SK-N-SH (cell line): ENCODE measurements around the gene NPAS3. TPM values are rescaled to one million over a fixed set of nuclear protein-coding genes. Genes with fewer than 3 reads are reported as not detected.

Source experiments
- CTCF ChIA-PET: fragments of 300-600, 350-600 bp; formaldehyde crosslinking; extraction: SDS; loops from one replicate; lab custom pipeline; 2021; lab: Yijun Ruan, JAX
- POLR2A ChIA-PET: fragments of 350-600 bp; sonication (Branson Sonifier 250); formaldehyde crosslinking; extraction: SDS; loops from one replicate; lab custom pipeline; 2020; ENCODE audit warnings: antibody characterized with exemption, inconsistent platforms; lab: Yijun Ruan, JAX
- DNase-seq: peaks from one replicate; pipeline ENCODE4 v3.0.0; 2012
- H2AFZ ChIP-seq: fragments of 200-600 bp; sonication (generic); 2 replicates; pipeline ENCODE4 v1.8.1; 2016; ENCODE audit warnings: antibody characterized with exemption, mild to moderate bottlenecking, low read depth
- H3F3A ChIP-seq: fragments of 200-600 bp; sonication (generic); replicated peaks from 2 replicates; pipeline ENCODE3; 2016; ENCODE audit warnings: antibody characterized with exemption, mild to moderate bottlenecking; ENCODE audit not compliant: insufficient read depth
- H3K27ac ChIP-seq, 2 experiments: fragments of 200-500 bp in 1 of 2; fragments of 200-600 bp in 1 of 2; sonication (Bioruptor generic) in 1 of 2; sonication (generic), shearing (Covaris generic) in 1 of 2; 2 replicates each; pipeline versions ENCODE4 v1.5.1 to v1.6.1; 2014 to 2016; ENCODE audit warnings: low read depth in 2 of 2, inconsistent platforms in 1 of 2, low read length in 1 of 2, mild to moderate bottlenecking in 1 of 2, mixed read lengths in 1 of 2
- H3K27me3 ChIP-seq: fragments of 200-600 bp; sonication (generic), shearing (Covaris generic); 2 replicates; pipeline ENCODE4 v1.6.1; 2016; ENCODE audit warnings: mixed run types; ENCODE audit not compliant: insufficient read depth
- H3K36me3 ChIP-seq, 2 experiments: fragments of 200-500 bp in 1 of 2; fragments of 200-600 bp in 1 of 2; sonication (Bioruptor generic) in 1 of 2; sonication (generic) in 1 of 2; replicated peaks in 1 of 2; 2 replicates each; pipeline versions ENCODE3 to v1.5.1; 2014 to 2016; ENCODE audit warnings: low read length in 1 of 2, mild to moderate bottlenecking in 1 of 2; ENCODE audit not compliant: insufficient read depth in 2 of 2, control insufficient read depth in 1 of 2
- H3K4me1 ChIP-seq, 2 experiments: fragments of 200-500 bp in 1 of 2; fragments of 200-600 bp in 1 of 2; sonication (Bioruptor generic) in 1 of 2; sonication (generic), shearing (Covaris generic) in 1 of 2; 2 replicates each; pipeline versions ENCODE4 v1.5.1 to v1.6.1; 2014 to 2016; ENCODE audit warnings: low read depth in 1 of 2, low read length in 1 of 2, mixed run types in 1 of 2; ENCODE audit not compliant: insufficient read depth in 2 of 2, control insufficient read depth in 1 of 2
- H3K4me2 ChIP-seq: fragments of 200-600 bp; sonication (generic), shearing (Covaris generic); 2 replicates; pipeline ENCODE4 v1.6.1; 2017; ENCODE audit warnings: mixed run types
- H3K4me3 ChIP-seq, 2 experiments: fragments of 200-500 bp in 1 of 2; fragments of 200-600 bp in 1 of 2; sonication (Bioruptor generic) in 1 of 2; sonication (generic), shearing (Covaris generic) in 1 of 2; 2 replicates each; pipeline versions ENCODE4 v1.5.1 to v1.8.1; 2014 to 2016; ENCODE audit warnings: low read depth in 2 of 2, inconsistent platforms in 1 of 2, low read length in 1 of 2, mild to moderate bottlenecking in 1 of 2, mixed read lengths in 1 of 2, moderate library complexity in 1 of 2
- H3K79me2 ChIP-seq: fragments of 200-600 bp; sonication (generic); 2 replicates; pipeline ENCODE4 v1.8.1; 2017; ENCODE audit warnings: mild to moderate bottlenecking; ENCODE audit not compliant: insufficient read depth
- H3K9ac ChIP-seq: fragments of 200-600 bp; sonication (generic); 2 replicates; pipeline ENCODE4 v1.6.1; 2017; ENCODE audit warnings: mixed run types
- H3K9me2 ChIP-seq: fragments of 200-600 bp; sonication (generic); 2 replicates; pipeline ENCODE4 v1.6.1; 2017; ENCODE audit warnings: mixed run types
- H3K9me3 ChIP-seq: fragments of 200-600 bp; sonication (generic); 2 replicates; pipeline ENCODE4 v1.6.1; 2017; ENCODE audit warnings: mixed run types, mild to moderate bottlenecking, moderate library complexity
- H4K20me1 ChIP-seq: fragments of 200-600 bp; sonication (generic); 2 replicates; pipeline ENCODE4 v1.6.1; 2017; ENCODE audit warnings: mild to moderate bottlenecking, mixed run types; ENCODE audit not compliant: insufficient read depth
- ELF1 ChIP-seq: IDR thresholded peaks from 2 replicates; pipeline ENCODE4 v1.4.0; 2012
- EP300 ChIP-seq, 2 experiments: IDR thresholded peaks; 2 replicates each; pipeline versions ENCODE4 v1.4.0 to v1.6.1; 2012; ENCODE audit warnings: borderline replicate concordance in 1 of 2, low read depth in 1 of 2, low read length in 1 of 2
- EZH2phosphoT487 ChIP-seq: fragments of 200-600 bp; sonication (generic); IDR thresholded peaks from 2 replicates; pipeline ENCODE4 v1.6.1; 2017; ENCODE audit warnings: low read depth, mixed run types, mild to moderate bottlenecking, antibody characterized with exemption, moderate library complexity, borderline replicate concordance
- FOXM1 ChIP-seq: IDR thresholded peaks from 2 replicates; pipeline ENCODE4 v1.4.0; 2012; ENCODE audit warnings: low read depth, mild to moderate bottlenecking
- IRF3 ChIP-seq: fragments of 150-350 bp; IDR thresholded peaks from 2 replicates; pipeline ENCODE4 v1.6.1; 2016; ENCODE audit warnings: mild to moderate bottlenecking, low read depth, low read length
- JUND ChIP-seq: IDR thresholded peaks from 2 replicates; pipeline ENCODE4 v1.4.0; 2012
- MAX ChIP-seq: IDR thresholded peaks from 2 replicates; pipeline ENCODE4 v1.4.0; 2012; ENCODE audit warnings: low read depth
- MEF2A ChIP-seq: IDR thresholded peaks from 2 replicates; pipeline ENCODE4 v1.4.0; 2012; ENCODE audit warnings: low read depth, borderline replicate concordance
- NRF1 ChIP-seq: IDR thresholded peaks from 2 replicates; pipeline ENCODE4 v1.6.1; 2012; ENCODE audit warnings: low read depth, mild to moderate bottlenecking, low read length
- POLR2AphosphoS5 ChIP-seq: IDR thresholded peaks from 2 replicates; pipeline ENCODE4 v1.6.1; 2012; ENCODE audit warnings: low read depth, low read length
- RAD21 ChIP-seq: IDR thresholded peaks from 2 replicates; pipeline ENCODE4 v1.6.1; 2012; ENCODE audit warnings: mild to moderate bottlenecking, low read length
- RCOR1 ChIP-seq: fragments of 150-350 bp; IDR thresholded peaks from 2 replicates; pipeline ENCODE4 v1.6.1; 2017; ENCODE audit warnings: antibody characterized with exemption, low read length
- RFX5 ChIP-seq: IDR thresholded peaks from 2 replicates; pipeline ENCODE4 v1.6.1; 2012; ENCODE audit warnings: mild to moderate bottlenecking, improper control_type of control experiment, low read length
- RXRA ChIP-seq: IDR thresholded peaks from 2 replicates; pipeline ENCODE4 v1.4.0; 2012; ENCODE audit warnings: low read depth, mild to moderate bottlenecking, borderline replicate concordance
- SIN3A ChIP-seq: IDR thresholded peaks from 2 replicates; pipeline ENCODE4 v1.6.1; 2012; ENCODE audit warnings: low read depth, mild to moderate bottlenecking, low read length, moderate library complexity, borderline replicate concordance
- TAF1 ChIP-seq: IDR thresholded peaks from 2 replicates; pipeline ENCODE4 v1.6.1; 2012; ENCODE audit warnings: low read depth, mild to moderate bottlenecking, low read length, moderate library complexity, borderline replicate concordance
- ZBTB33 ChIP-seq: IDR thresholded peaks from 2 replicates; pipeline ENCODE4 v1.4.0; 2012; ENCODE audit warnings: low read depth, borderline replicate concordance
- WGBS: methylation state at CpG from one replicate; pipeline ENCODE4 v1.1.6; 2017; ENCODE audit warnings: low lambda C conversion rate; 5-methylcytosine and 5-hydroxymethylcytosine counted together
- polyA plus RNA-seq, 3 experiments: library from polyadenylated mRNA; depleted of rRNA; stranded (reverse); fragments of >200 nt; gene quantifications; 2 replicates each; pipeline ENCODE4 v1.2.3, GENCODE V29; 2012

Gene NPAS3
- polyA plus RNA-seq, 1 of the 3 experiments (the other 2 are of a cell fraction): 4.3 TPM

- no peak overlapping the region for H3K27ac ChIP-seq
- 81% methylated on average over 4 of the region's 4 CpGs for WGBS
- no peaks in the 10 kb centered on the region for H3K36me3 ChIP-seq
- no peaks in the 10 kb centered on the region for H4K20me1 ChIP-seq
- H3K4me1 ChIP-seq: no peaks in the 10 kb centered on the region
- DNase-seq: no peak
- no peak overlapping the region for H3K4me3 ChIP-seq
- no peak for TF ChIP-seq RCOR1
- no peak for TF ChIP-seq RXRA
- TF ChIP-seq MAX: no peak
- TF ChIP-seq TAF1: no peak
- TF ChIP-seq EZH2phosphoT487: no peak
- no peak for TF ChIP-seq RFX5
- no peak for TF ChIP-seq ELF1
- TF ChIP-seq RAD21: no peak
- TF ChIP-seq MEF2A: no peak
- TF ChIP-seq POLR2AphosphoS5: no peak
- TF ChIP-seq EP300 (IDR thresholded peaks at IDR 0.05; ENCODE audit: borderline replicate concordance in 1 of 2, low read depth in 1 of 2, low read length in 1 of 2): no peak
- TF ChIP-seq FOXM1: no peak
- TF ChIP-seq ZBTB33: no peak
- no peak for TF ChIP-seq NRF1
- TF ChIP-seq IRF3: no peak
- no peak for TF ChIP-seq SIN3A
- H3F3A ChIP-seq: no peaks in the 10 kb centered on the region
- no peak overlapping the region for H2AFZ ChIP-seq
- no peaks in the 10 kb centered on the region for H3K9me3 ChIP-seq
- H3K27me3 ChIP-seq: no peaks in the 10 kb centered on the region
- CTCF ChIA-PET: interaction anchor here (0.7 kb wide), 1 partner anchor 34 kb away, joined by 3 read pairs; no protein-coding TSS in a partner anchor
- H3K4me2 ChIP-seq: no peak overlapping the region
- POLR2A ChIA-PET: no interaction called here
- no peaks in the 10 kb centered on the region for H3K79me2 ChIP-seq
- no peak overlapping the region for H3K9ac ChIP-seq
- no peaks in the 10 kb centered on the region for H3K9me2 ChIP-seq
Observed at GRCh38 chr14:33273978-33274377, 335.3 kb downstream of the NPAS3 start.

- H3F3A ChIP-seq: no peaks in the 10 kb centered on the region
- no peak for DNase-seq
- H3K4me3 ChIP-seq: no peak overlapping the region
- no peaks in the 10 kb centered on the region for H3K27me3 ChIP-seq
- no peaks in the 10 kb centered on the region for H3K9me2 ChIP-seq
- H3K79me2 ChIP-seq: no peaks in the 10 kb centered on the region
- H3K36me3 ChIP-seq: no peaks in the 10 kb centered on the region
- no peaks in the 10 kb centered on the region for H3K4me1 ChIP-seq
- H2AFZ ChIP-seq: no peak overlapping the region
- H3K9ac ChIP-seq: no peak overlapping the region
- 46% methylated on average over 4 of the region's 4 CpGs for WGBS
- no peak for TF ChIP-seq JUND
- POLR2A ChIA-PET: no interaction called here
- H3K9me3 ChIP-seq: no peaks in the 10 kb centered on the region
- CTCF ChIA-PET: no interaction called here
- H3K27ac ChIP-seq: no peak overlapping the region
- H3K4me2 ChIP-seq: no peak overlapping the region
- no peaks in the 10 kb centered on the region for H4K20me1 ChIP-seq
Observed at GRCh38 chr14:33275879-33276278, 337.2 kb downstream of the NPAS3 start.
